Endothelial cell (in vitro differentiated cells): ENCODE data around the gene VAV2. TPM values are rescaled to one million over a fixed set of nuclear protein-coding genes. Genes with fewer than 3 reads are reported as not detected.
"Not testable (repeated sequence)": the region's sequence is repeated elsewhere in the genome, so short reads cannot be mapped to it uniquely, and the experiment has no call there.

Experiments
- DNase-seq: peaks from one replicate; pipeline ENCODE4 v3.0.0; 2021; ENCODE audit warnings: low spot score
- H3K27ac Mint-ChIP-seq: one replicate; pipeline ENCODE4 v1.8.0; 2021; ENCODE audit warnings: mixed read lengths, inconsistent platforms; ENCODE audit not compliant: unreplicated experiment
- H3K27me3 Mint-ChIP-seq: one replicate; pipeline ENCODE4 v1.8.0; 2021; ENCODE audit warnings: mild to moderate bottlenecking, moderate library complexity, mixed read lengths, inconsistent platforms; ENCODE audit not compliant: unreplicated experiment
- H3K36me3 Mint-ChIP-seq: one replicate; pipeline ENCODE4 v1.8.0; 2021; ENCODE audit warnings: mild to moderate bottlenecking, low read depth, mixed read lengths, inconsistent platforms; ENCODE audit not compliant: unreplicated experiment
- H3K4me1 Mint-ChIP-seq: one replicate; pipeline ENCODE4 v1.8.0; 2021; ENCODE audit warnings: mild to moderate bottlenecking, mixed read lengths, inconsistent platforms; ENCODE audit not compliant: unreplicated experiment
- H3K4me3 Mint-ChIP-seq: one replicate; pipeline ENCODE4 v1.8.0; 2021; ENCODE audit warnings: mild to moderate bottlenecking, mixed read lengths, inconsistent platforms; ENCODE audit not compliant: unreplicated experiment
- H3K9me3 Mint-ChIP-seq: one replicate; pipeline ENCODE4 v1.8.0; 2021; ENCODE audit warnings: mixed read lengths, inconsistent platforms; ENCODE audit not compliant: unreplicated experiment
- CTCF ChIP-seq: fragments of 200-600 bp; sonication (generic); IDR thresholded peaks from one replicate; pipeline ENCODE4 v1.5.0; 2021; ENCODE audit warnings: antibody characterized with exemption; ENCODE audit not compliant: unreplicated experiment
- total RNA-seq: library from RNA; stranded (reverse); fragmentation: NEBNext Ultra II Directional; extraction: Animal tissue kit (Norgen Biotek cat#: 25700); gene quantifications from one replicate; pipeline ENCODE4 v1.2.1, GENCODE V29; 2021; ENCODE audit not compliant: unreplicated experiment

The VAV2 gene
- total RNA-seq, 1 donor from 2014 or later, result 27.2 TPM

- Mint-ChIP-seq H3K27ac (no peak overlapping the region), H3K4me3 (no peak overlapping the region), H3K4me1 (peaks cover 25% of the 10 kb centered on the region), H3K27me3 (peaks cover 7% of the 10 kb centered on the region), H3K36me3 (peaks cover 5% of the 10 kb centered on the region), H3K9me3 (no peaks in the 10 kb centered on the region)
- TF ChIP-seq CTCF, result no peak
- no peak for DNase-seq
These were observed 32.1 kb downstream of the VAV2 start for GRCh38 chr9:133959966-133960567.

- peaks cover 14% of the 10 kb centered on the region for H3K27me3 Mint-ChIP-seq
- no peak overlapping the region for H3K27ac Mint-ChIP-seq
- no peak overlapping the region for H3K4me3 Mint-ChIP-seq
- no peaks in the 10 kb centered on the region for H3K9me3 Mint-ChIP-seq
- no peak for TF ChIP-seq CTCF
- DNase-seq, result no peak
- H3K36me3 Mint-ChIP-seq, result peaks cover 5% of the 10 kb centered on the region
- H3K4me1 Mint-ChIP-seq, result peaks cover 34% of the 10 kb centered on the region
These were observed 33.0 kb downstream of the VAV2 start for GRCh38 chr9:133959171-133959570.

GRCh38 chr9:133958756-133959155 is 33.4 kb downstream of the VAV2 start:
- H3K4me3 Mint-ChIP-seq, result no peak overlapping the region

GRCh38 chr9:133957772-133958171 is 34.4 kb downstream of the VAV2 start:
- Mint-ChIP-seq H3K4me1 (peaks cover 38% of the 10 kb centered on the region), H3K27me3 (peaks cover 19% of the 10 kb centered on the region)
- not testable (repeated sequence) for H3K4me3 Mint-ChIP-seq, DNase-seq, H3K36me3 Mint-ChIP-seq, H3K27ac Mint-ChIP-seq, H3K9me3 Mint-ChIP-seq

More at GRCh38 chr9:133958756-133959155, 33.4 kb downstream of the VAV2 start:
- Mint-ChIP-seq H3K27ac (no peak overlapping the region), H3K4me1 (peaks cover 38% of the 10 kb centered on the region), H3K9me3 (no peaks in the 10 kb centered on the region), H3K36me3 (peaks cover 5% of the 10 kb centered on the region), H3K27me3 (peaks cover 18% of the 10 kb centered on the region)
- DNase-seq, result no peak
- TF ChIP-seq CTCF, result no peak

GRCh38 chr9:133957328-133957727 is 34.8 kb downstream of the VAV2 start:
- no peak for TF ChIP-seq CTCF
- H3K4me1 Mint-ChIP-seq, result peaks cover 38% of the 10 kb centered on the region
- peaks cover 19% of the 10 kb centered on the region for H3K27me3 Mint-ChIP-seq
- H3K9me3 Mint-ChIP-seq, result no peaks in the 10 kb centered on the region
- DNase-seq, result no peak
- H3K4me3 Mint-ChIP-seq, result no peak overlapping the region
- no peaks in the 10 kb centered on the region for H3K36me3 Mint-ChIP-seq
- H3K27ac Mint-ChIP-seq, result no peak overlapping the region
